GM21737 (cell line): ENCODE results near the gene OTP.
"Not testable (repeated sequence)": the region's sequence is repeated elsewhere in the genome, so short reads cannot be mapped to it uniquely, and the experiment has no call there.

Source experiments
- ATAC-seq: cut with Tn5 transposase; IDR thresholded peaks from one replicate; pipeline ENCODE4 v1.9.1; 2021; ENCODE audit warnings: mild to moderate bottlenecking, moderate library complexity; ENCODE audit not compliant: unreplicated experiment

Gene OTP

GRCh38 chr5:77616920-77617319 lies 21.6 kb downstream of the OTP start:
- no peak for ATAC-seq

- not testable (repeated sequence) for ATAC-seq
These were observed 29.6 kb downstream of the OTP start for GRCh38 chr5:77608927-77609326.

GRCh38 chr5:77607324-77607723 lies 31.2 kb downstream of the OTP start:
- no peak for ATAC-seq

GRCh38 chr5:77606279-77606678 lies 32.2 kb downstream of the OTP start:
- no peak for ATAC-seq

- no peak for ATAC-seq
These were observed 38.8 kb downstream of the OTP start for GRCh38 chr5:77599679-77600078.

GRCh38 chr5:77590347-77590746 lies 48.2 kb downstream of the OTP start:
- peak; percentile 57 for ATAC-seq

GRCh38 chr5:77588175-77588574 lies 50.3 kb downstream of the OTP start:
- no peak for ATAC-seq

GRCh38 chr5:77586101-77586500 lies 52.4 kb downstream of the OTP start:
- no peak for ATAC-seq

GRCh38 chr5:77582143-77582542 lies 56.4 kb downstream of the OTP start:
- ATAC-seq: not testable (repeated sequence)
